Measurements from ENCODE around the gene C1QTNF12.
"Not testable (repeated sequence)": the region's sequence is repeated elsewhere in the genome, so short reads cannot be mapped to it uniquely, and the experiment has no call there.

Gene C1QTNF12

DNA sequence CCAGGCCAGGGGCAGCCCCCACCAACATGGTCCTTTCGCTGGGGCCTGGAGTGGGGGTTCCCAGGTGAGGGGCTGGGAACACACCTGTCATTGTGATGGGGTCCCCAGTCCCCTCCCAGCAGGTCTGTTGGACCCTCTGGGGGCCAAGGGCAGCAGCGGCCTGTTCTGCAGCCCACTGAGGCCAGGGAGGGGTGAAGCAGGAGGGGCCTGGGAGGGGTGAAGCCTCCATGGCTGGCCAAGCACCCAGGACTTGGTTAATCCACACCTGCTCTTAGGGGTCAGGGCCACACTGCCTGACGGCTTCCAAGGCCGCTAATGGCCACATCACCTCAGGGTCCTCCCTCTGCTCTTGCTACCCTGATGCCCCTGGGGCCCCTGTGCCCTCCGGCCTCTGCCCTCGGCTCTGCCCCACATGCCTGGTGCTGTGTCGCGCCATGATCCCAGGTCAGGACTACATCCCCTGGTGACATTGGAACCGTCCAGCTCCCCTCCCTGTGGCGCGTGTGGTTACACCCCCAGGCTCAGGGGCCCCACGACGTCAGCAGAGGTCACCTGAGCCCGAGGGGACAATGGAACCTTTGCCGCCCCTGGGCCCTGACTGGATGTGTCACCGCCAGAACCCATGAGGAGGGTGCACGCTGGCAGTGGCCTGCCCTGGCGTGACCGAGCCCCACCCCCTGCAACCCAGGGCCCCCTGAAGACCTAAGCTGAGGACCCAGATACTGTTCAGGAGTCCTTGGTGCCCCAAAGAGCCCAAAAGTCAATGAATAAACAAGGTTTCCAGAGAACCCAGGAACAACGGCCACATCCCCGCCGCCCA, 47.2 kb downstream of the C1QTNF12 start:
- no peak for DNase-seq (ENCODE audit: low read depth)

DNA sequence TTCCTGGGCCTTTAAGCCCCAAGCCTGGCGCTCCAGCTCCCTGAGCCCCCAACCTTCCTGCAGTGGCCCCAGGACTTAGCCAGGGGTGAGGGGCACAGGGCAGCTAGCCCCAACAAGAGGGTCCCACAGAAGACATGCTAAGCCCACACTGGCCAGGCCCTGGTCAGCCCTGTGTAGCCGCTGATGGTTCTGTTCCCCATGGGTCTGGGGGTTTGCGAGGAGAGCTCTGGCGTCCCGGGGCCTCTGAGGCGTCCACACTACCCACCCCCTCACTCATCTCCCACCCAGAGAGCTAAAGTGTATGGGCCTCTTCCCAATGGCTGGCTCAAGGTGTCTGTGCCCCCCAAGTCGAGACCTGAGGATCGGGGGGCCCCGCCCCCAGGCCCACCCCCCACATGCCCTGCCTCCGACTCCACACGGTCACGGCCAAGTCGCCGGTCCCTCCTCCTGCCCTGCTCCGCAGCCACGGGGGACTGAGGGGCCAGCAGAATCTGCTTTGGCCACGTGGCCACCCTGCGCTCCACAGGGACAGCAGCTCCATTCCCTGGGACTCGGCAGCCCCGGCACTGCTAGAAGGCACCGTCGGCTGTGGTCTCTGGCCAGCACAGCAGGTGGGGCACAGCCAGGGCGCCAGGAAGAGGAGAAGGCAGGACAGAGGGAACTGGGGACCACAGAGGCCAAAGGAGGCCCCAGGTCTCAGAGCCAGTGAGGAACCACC, 47.9 kb downstream of the C1QTNF12 start:
- no peak for DNase-seq (ENCODE audit: low read depth)

DNA sequence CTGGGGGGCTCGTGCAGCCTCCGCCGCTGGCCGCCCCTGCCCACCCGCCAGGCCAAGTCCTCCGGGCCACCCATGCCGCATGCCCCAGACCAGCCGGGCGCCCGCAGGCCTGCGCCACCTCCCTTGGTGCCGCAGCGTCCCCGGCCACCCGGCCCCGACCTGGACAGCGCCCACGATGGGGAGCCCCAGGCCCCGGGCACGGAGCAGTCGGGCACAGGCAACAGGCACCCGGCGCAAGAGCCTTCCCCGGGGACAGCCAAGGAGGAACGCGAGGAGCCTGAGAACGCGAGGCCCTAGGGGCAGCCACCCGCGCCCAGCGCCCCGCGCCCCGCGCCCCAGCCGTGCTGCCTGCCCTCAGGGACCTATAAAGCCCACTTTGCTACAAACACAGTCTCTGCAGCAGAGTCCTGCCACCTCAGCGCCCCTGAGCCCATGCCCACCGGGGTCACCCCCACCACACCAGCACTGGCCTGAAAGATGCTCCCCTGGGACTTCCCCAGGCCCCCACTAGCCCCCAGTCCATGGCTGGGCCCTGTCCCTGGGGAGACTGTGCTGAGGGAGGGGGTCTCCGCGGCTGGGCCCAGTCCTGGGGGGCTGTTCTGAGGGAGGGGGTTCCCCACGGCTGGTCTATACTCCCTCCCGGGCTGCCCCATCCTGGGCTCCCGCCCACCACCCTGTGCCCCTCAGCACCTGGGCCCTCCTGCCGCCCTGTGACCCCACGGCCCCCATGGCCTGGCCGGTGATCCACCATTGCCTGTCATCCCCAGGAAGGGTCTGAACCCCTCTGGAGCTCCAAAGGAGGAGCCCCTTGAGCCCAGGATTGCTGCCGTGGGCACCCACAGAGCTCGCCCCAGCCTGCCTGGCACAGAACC, 48.7 kb downstream of the C1QTNF12 start:
- no peak for DNase-seq (ENCODE audit: low read depth)

DNA sequence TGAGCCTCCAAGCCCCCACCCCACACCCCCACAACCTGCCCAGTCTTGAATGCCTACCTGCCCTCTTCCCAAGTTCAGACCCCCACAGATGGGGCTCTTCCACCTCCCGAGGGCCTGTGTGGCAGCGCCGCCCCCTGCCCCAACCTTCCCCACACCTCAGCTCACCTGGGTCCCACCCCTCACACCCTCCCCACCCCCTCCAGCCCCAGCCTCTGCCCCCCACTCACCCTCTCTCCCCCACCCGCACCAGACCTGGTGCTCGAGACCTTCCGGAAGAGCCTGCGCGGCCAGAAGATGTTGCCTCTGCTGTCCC, 49.4 kb downstream of the C1QTNF12 start:
- DNase-seq (ENCODE audit: low read depth) = no peak

DNA sequence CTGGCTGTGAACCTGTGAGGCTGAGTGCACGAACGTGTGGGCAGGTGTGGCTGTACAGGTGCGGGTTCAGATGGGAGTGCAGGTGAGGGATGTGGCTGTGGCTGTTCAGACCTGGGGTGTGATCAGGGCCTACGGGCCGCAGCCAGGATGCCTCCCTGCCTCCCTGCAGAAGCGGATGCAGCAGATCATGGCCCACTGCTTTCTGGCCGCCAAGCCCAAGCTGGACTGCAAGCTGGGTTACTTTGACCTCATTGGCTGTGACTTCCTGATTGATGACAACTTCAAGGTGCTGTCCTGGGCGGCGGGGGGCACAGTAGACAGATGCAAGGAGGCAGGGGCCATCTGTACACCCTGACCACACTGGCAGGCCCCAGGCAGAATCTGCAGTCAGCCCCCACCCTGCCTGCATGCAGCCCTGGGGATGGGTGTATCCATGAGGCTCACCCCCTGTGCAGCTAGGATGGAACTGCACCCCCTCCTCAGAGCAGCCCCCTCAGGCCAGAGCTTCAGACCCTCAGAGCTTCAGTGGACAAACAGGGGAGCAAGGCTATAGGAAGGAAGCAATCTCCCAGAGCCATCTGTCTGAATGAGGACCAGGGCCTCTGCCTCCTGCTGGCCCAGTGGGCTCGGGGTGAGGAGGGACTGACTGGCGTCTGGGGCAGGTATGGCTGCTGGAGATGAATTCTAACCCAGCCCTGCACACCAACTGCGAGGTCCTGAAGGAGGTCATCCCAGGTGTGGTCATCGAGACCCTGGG, 49.9 kb downstream of the C1QTNF12 start:
- no peak for DNase-seq (ENCODE audit: low read depth)

DNA sequence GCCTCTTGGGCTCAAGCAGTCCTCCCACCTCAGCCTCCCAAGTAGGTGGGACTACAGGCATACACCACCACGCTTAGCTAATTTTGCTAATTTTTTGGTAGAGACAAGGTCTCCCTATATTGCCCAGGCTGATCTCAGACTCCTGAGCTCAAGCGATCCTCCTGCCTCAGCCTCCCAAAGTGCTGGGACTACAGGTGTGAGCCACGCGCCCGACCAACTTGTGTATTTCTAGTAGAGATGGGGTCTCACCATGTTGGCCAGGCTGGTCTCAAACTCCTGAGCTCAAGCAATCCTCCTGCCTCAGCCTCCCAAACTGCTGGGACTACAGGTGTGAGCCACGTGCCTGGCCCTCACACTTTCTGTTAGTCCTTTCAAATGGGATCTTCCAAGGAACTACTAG, 50.8 kb downstream of the C1QTNF12 start:
- DNase-seq (ENCODE audit: low read depth) = not testable (repeated sequence)

DNA sequence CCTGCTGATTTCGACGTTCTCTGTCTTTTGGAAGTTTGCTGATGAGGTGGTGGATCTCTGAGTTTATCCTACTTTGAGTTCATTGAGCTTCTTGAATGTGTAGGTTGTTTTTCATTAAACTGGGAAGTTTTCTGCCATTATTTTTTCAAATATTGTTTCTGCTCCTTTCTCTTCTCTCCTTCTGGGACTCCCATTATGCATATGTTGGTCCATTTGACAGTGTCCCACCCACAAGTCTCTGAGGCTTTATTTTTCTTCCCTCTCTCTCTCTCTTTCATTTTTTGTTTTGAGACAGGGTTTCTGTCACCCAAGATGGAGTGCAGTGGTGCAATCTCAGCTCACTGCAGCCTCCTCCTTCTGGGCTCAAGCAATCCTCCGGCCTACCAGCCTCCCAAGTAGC, 51.8 kb downstream of the C1QTNF12 start:
- DNase-seq (ENCODE audit: low read depth) = no peak

All from GM04504 (cell line).